Fibroblast of lung (primary cell): ENCODE results near the gene APOBEC3H.

Experiments
- EZH2 ChIP-seq: IDR thresholded peaks from 2 replicates; pipeline ENCODE4 v1.5.1; 2012; ENCODE audit warnings: low read length, control low read depth, mild to moderate bottlenecking; ENCODE audit errors: missing control alignments
- TF ChIP-seq, protein P1 (sequence below), 2 donors: IDR thresholded peaks in 1 of 2; conservative IDR thresholded peaks in 1 of 2; 1 replicate in 1 of 2; 2 replicates in 1 of 2; pipeline ENCODE4 v1.5.1; 2011 to 2012; ENCODE audit warnings: low read length in 2 of 2, control low read depth in 1 of 2, inconsistent platforms in 1 of 2, low read depth in 1 of 2, mild to moderate bottlenecking in 1 of 2

- TF ChIP-seq, protein P1, sequence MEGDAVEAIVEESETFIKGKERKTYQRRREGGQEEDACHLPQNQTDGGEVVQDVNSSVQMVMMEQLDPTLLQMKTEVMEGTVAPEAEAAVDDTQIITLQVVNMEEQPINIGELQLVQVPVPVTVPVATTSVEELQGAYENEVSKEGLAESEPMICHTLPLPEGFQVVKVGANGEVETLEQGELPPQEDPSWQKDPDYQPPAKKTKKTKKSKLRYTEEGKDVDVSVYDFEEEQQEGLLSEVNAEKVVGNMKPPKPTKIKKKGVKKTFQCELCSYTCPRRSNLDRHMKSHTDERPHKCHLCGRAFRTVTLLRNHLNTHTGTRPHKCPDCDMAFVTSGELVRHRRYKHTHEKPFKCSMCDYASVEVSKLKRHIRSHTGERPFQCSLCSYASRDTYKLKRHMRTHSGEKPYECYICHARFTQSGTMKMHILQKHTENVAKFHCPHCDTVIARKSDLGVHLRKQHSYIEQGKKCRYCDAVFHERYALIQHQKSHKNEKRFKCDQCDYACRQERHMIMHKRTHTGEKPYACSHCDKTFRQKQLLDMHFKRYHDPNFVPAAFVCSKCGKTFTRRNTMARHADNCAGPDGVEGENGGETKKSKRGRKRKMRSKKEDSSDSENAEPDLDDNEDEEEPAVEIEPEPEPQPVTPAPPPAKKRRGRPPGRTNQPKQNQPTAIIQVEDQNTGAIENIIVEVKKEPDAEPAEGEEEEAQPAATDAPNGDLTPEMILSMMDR (conservative IDR thresholded peaks at IDR 0.05 in 1 of 2, IDR thresholded peaks at IDR 0.05 in 1 of 2; ENCODE audit: low read depth in 1 of 2, low read length in 2 of 2) = no peak
- no peak for TF ChIP-seq EZH2
Observed at GRCh38 chr22:39101226-39101625, 4.2 kb downstream of the APOBEC3H start.
